Measurements from ENCODE around the gene SMIM5. TPM values are rescaled to one million over a fixed set of nuclear protein-coding genes. Genes with fewer than 3 reads are reported as not detected.

The SMIM5 gene
- total and polyA plus RNA-seq, 2 of the 13 experiments (the other 11 are each of a cell fraction or from before 2014, with no cell fraction given): not detected

DNA sequence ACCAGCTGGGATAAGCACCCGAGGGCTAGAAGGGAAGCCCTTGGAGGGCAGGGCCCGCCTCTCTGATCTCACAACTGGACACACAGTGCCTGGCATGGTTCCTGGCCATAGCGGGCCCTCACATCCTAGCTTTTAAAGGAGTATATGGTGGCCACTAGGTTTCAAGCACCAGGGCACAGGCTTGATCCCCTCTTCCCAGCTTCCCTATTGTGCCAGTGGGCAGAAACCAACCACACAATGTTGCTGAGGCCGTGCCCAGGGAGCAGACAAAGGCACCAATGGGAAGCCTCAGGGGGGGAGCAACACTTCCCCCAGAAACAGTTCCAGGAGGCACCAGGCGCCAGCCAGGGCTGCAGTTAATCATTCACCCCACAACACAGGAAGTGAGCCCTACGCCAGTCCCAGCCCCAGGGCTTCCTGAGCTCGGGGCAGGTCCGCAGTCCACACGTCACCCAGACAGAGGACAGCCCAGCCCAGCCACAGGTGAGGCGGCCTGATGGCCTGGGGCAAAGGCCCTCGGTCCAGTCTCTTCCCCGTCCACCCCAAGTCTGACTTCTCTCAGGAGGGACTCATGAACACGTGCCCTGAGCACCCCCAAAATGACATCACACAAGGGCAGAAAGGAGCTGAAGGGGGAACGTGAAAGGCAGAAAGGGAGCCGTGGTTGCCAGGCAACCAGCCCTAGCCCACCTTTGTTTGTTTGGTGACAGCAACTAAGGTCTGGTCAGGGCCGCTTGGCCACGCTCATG, 12.8 kb downstream of the SMIM5 start (continued):
- TF ChIP-seq GRHL1 (CRISPR knock-in tag; conservative IDR thresholded peaks at IDR 0.05) (no peak), ZNF10 (CRISPR knock-in tag; IDR thresholded peaks at IDR 0.05; ENCODE audit: borderline replicate concordance, low read depth) (no peak), IKZF5 (CRISPR knock-in tag; IDR thresholded peaks at IDR 0.05) (peak; percentile 88), ZNF503 (CRISPR knock-in tag; IDR thresholded peaks at IDR 0.05) (peak; percentile 62; the same call in 1 of the 2 replicates), AGO1 (IDR thresholded peaks at IDR 0.05; ENCODE audit: low read depth, low read length, poor library complexity, severe bottlenecking) (peak; percentile 32), ZNF709 (CRISPR knock-in tag; IDR thresholded peaks at IDR 0.05) (no peak), ESRRA (CRISPR knock-in tag; IDR thresholded peaks at IDR 0.05; ENCODE audit: low read depth) (no peak), ZNF224 (CRISPR knock-in tag; IDR thresholded peaks at IDR 0.05) (no peak; the same call in 1 of the 2 replicates), FOXC1 (CRISPR knock-in tag; IDR thresholded peaks at IDR 0.05; ENCODE audit: borderline replicate concordance) (0 out of 2 replicates have a peak, but pooled peaks have one; percentile 46), JDP2 (CRISPR knock-in tag; IDR thresholded peaks at IDR 0.05; ENCODE audit: borderline replicate concordance) (no peak), KLF6 (CRISPR knock-in tag; IDR thresholded peaks at IDR 0.05) (no peak), ZNF776 (CRISPR knock-in tag; IDR thresholded peaks at IDR 0.05) (peak; percentile 66; the same call in 1 of the 2 replicates)
- TF ChIP-seq, protein P1, sequence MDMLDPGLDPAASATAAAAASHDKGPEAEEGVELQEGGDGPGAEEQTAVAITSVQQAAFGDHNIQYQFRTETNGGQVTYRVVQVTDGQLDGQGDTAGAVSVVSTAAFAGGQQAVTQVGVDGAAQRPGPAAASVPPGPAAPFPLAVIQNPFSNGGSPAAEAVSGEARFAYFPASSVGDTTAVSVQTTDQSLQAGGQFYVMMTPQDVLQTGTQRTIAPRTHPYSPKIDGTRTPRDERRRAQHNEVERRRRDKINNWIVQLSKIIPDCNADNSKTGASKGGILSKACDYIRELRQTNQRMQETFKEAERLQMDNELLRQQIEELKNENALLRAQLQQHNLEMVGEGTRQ (IDR thresholded peaks at IDR 0.05; ENCODE audit: low read depth, low read length): no peak; the same call in 1 of the 2 replicates
- TF ChIP-seq, protein P1 (CRISPR knock-in tag; IDR thresholded peaks at IDR 0.05; ENCODE audit: borderline replicate concordance): no peak
- TF ChIP-seq, protein P2, sequence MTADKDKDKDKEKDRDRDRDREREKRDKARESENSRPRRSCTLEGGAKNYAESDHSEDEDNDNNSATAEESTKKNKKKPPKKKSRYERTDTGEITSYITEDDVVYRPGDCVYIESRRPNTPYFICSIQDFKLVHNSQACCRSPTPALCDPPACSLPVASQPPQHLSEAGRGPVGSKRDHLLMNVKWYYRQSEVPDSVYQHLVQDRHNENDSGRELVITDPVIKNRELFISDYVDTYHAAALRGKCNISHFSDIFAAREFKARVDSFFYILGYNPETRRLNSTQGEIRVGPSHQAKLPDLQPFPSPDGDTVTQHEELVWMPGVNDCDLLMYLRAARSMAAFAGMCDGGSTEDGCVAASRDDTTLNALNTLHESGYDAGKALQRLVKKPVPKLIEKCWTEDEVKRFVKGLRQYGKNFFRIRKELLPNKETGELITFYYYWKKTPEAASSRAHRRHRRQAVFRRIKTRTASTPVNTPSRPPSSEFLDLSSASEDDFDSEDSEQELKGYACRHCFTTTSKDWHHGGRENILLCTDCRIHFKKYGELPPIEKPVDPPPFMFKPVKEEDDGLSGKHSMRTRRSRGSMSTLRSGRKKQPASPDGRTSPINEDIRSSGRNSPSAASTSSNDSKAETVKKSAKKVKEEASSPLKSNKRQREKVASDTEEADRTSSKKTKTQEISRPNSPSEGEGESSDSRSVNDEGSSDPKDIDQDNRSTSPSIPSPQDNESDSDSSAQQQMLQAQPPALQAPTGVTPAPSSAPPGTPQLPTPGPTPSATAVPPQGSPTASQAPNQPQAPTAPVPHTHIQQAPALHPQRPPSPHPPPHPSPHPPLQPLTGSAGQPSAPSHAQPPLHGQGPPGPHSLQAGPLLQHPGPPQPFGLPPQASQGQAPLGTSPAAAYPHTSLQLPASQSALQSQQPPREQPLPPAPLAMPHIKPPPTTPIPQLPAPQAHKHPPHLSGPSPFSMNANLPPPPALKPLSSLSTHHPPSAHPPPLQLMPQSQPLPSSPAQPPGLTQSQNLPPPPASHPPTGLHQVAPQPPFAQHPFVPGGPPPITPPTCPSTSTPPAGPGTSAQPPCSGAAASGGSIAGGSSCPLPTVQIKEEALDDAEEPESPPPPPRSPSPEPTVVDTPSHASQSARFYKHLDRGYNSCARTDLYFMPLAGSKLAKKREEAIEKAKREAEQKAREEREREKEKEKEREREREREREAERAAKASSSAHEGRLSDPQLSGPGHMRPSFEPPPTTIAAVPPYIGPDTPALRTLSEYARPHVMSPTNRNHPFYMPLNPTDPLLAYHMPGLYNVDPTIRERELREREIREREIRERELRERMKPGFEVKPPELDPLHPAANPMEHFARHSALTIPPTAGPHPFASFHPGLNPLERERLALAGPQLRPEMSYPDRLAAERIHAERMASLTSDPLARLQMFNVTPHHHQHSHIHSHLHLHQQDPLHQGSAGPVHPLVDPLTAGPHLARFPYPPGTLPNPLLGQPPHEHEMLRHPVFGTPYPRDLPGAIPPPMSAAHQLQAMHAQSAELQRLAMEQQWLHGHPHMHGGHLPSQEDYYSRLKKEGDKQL (CRISPR knock-in tag; IDR thresholded peaks at IDR 0.05; ENCODE audit: low read depth): 0 out of 2 replicates have a peak, but pooled peaks have one; percentile 29

Data from HepG2 (cell line).